Stimulated activated CD8-positive, alpha-beta memory T cell treated with anti-CD3 and anti-CD28 coated beads, Interleukin-2, amount 100 ng/mL, for 48 hours (primary cell): ENCODE data around the gene TAS2R50.
"Not testable (repeated sequence)": the region's sequence is repeated elsewhere in the genome, so short reads cannot be mapped to it uniquely, and the experiment has no call there.

Experiments
- DNase-seq, 2 donors: peaks; one replicate each; pipeline ENCODE4 v3.0.0-alpha.2; 2020; ENCODE audit warnings: low read depth in 2 of 2

TAS2R50 gene, protein sequence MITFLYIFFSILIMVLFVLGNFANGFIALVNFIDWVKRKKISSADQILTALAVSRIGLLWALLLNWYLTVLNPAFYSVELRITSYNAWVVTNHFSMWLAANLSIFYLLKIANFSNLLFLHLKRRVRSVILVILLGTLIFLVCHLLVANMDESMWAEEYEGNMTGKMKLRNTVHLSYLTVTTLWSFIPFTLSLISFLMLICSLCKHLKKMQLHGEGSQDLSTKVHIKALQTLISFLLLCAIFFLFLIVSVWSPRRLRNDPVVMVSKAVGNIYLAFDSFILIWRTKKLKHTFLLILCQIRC

DNA sequence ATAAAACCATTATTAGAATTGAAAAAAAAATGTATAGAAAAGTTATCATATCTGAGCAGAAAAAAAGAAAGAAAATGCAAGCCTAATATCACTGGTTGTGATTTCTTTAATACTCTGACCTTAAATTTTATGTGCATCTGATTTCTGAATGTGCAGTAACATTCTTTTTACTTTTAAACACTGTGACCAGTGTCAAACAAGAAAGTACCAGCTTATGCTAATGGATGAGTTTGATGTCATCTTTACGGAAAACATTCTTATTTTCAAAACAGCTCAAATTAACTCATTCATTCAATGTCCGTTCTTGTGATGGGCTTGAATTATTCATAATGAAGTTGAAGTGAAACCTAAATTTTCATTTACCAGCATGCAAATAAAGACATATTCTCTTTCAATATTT, at the start of gene TAS2R50:
TSS of gene TAS2R50 (minus strand) at position 101 of the 400 bp plus-strand sequence. CDS start at position 49, 52 bp downstream.
- no peak for DNase-seq

GRCh38 chr12:11033959-11034358, 47.2 kb upstream of the TAS2R50 start:
- DNase-seq = not testable (repeated sequence)

DNA sequence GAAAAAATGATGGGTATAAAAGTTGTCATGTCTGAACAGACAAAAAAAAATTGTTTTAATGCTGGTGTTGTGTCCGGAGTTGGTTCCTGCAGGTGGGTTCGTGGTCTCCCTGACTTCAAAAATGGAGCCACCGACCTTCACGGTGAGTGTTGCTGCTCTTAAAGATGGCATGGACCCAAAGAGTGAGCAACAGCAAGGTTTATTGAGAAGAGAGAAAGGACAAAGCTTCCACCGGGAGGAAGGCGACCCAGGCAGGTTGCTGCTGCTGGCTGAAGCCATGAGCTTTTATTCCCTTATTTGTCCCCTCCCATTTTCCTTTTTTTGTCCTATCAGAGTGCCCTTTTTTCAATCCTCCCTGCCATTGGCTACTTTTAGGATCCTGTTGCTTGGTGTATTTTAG, 44.6 kb upstream of the TAS2R50 start, which contains the start of gene TAS2R31:
TSS of gene TAS2R31 (minus strand) at position 101 of the 400 bp plus-strand sequence. CDS start at position 29, 72 bp downstream.
- no peak for DNase-seq

GRCh38 chr12:11026118-11026517, 39.4 kb upstream of the TAS2R50 start:
- no peak for DNase-seq

- no peak for DNase-seq
Measured at GRCh38 chr12:11023387-11023786, 36.7 kb upstream of the TAS2R50 start.

GRCh38 chr12:11022520-11022919, 35.8 kb upstream of the TAS2R50 start, which contains the start of gene TAS2R19:
Gene TAS2R19, minus strand, starts transcription at chr12:11022620. Its CDS starts 49 bp downstream, at chr12:11022571.
- DNase-seq = no peak

GRCh38 chr12:11016937-11017336, 30.2 kb upstream of the TAS2R50 start:
- no peak for DNase-seq

- no peak for DNase-seq
Measured at GRCh38 chr12:11015775-11016430, 29.2 kb upstream of the TAS2R50 start.

DNA sequence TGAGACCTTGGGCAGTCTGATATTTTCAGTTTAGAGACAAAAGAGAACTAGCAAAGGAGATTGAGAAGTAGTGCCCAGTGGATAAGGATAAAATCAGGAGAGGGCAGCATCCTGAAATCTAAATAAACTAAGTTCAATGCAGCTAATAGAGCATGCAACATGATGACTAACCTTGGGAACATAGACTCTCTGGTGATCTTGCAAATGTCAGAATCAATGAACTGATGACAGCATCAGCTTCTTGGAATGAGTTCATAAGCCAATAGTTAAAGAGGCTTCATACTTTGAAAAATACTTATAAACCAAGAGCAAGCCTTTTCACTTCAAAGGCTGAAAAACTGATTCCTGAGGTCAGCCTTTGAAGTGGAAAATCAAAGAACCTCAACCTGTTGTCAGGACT, 27.5 kb upstream of the TAS2R50 start:
- no peak for DNase-seq

GRCh38 chr12:11007608-11008007, 20.9 kb upstream of the TAS2R50 start:
- DNase-seq = no peak

DNA sequence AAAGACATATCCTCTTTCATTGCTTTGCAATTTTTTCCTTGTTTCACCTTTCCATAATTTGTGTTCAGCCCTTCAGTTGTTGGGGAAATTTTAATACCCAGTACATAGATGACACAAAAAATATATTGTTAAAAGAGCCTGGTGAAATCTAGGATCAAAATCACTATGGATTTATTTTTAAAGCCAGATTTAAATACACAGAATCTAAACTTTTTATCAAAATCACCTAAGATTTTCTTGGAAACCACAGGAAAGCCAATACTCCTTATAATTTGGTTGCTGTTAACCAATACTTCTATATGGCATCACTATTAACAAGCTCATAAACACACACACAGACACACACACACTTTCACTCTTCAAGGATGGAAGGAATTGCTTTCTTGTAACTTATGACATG, 11.5 kb upstream of the TAS2R50 start, which contains the start of gene TAS2R20:
TSS of gene TAS2R20 (minus strand) at position 101 of the 400 bp plus-strand sequence. CDS start 429 bp downstream, outside the sequence.
- DNase-seq = no peak

GRCh38 chr12:10994307-10994706, 7.6 kb upstream of the TAS2R50 start:
- no peak for DNase-seq

DNA sequence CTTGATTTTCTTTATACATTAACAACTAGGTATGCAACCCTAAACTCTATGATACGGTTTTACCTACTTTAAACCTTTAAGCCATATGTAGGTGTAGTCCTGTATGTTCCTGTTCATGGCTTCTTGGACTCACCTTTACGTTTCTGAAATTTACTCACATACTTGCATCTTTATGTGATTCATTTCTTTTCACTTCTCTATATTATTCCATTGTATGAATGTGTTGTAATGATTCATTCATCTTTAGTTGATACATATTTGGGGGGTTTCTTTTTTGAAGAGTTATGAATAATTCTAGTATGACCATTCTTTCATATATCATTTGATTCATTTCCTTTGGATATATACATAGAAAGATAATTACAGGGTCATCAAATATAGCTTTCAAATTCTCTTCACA, 2.4 kb upstream of the TAS2R50 start:
- no peak for DNase-seq

- DNase-seq = no peak
Measured at GRCh38 chr12:10982244-10982643, 4.5 kb downstream of the TAS2R50 start.

GRCh38 chr12:10974965-10975364, 11.7 kb downstream of the TAS2R50 start:
- no peak for DNase-seq

GRCh38 chr12:10968765-10969456, 17.8 kb downstream of the TAS2R50 start:
- DNase-seq = no peak

DNA sequence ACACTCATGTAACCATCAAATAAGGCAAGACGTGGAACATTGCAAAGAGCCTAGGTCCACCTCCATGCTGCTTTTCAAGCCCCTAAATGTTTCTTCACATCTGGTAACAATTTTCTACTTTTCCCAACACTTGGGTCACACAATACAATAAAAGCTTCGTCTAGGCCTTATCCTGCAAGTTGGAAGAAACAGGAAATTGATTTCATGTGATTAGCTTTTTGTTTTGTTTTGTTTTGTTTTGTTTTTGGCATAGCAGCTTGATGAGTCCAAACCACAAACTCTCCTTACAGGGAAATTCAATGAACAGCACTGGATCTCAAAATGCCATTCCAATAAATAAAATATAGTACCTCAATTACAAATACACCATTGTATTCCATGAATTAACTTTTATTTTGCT, 19.3 kb downstream of the TAS2R50 start:
- DNase-seq = no peak

- no peak for DNase-seq
Measured at GRCh38 chr12:10966314-10966713, 20.4 kb downstream of the TAS2R50 start.

DNA sequence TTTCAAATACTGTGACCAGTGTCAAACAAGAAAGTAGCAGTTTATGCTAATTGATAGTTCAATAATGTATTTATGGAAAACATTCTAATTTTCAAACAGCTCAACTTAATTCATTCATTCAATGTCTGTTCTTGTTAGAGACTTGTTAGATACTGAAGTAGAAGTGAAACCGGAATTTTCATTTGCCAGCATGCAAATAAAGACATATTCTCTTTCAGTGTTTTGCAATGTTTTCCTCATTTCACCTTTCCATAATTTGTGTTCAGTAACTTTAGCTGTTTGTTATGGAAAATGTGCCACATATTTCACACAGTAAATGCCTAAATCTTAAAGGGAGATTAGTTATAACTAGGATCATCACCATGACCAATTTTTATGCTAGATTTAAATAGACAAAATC, 21.2 kb downstream of the TAS2R50 start:
- no peak for DNase-seq

DNA sequence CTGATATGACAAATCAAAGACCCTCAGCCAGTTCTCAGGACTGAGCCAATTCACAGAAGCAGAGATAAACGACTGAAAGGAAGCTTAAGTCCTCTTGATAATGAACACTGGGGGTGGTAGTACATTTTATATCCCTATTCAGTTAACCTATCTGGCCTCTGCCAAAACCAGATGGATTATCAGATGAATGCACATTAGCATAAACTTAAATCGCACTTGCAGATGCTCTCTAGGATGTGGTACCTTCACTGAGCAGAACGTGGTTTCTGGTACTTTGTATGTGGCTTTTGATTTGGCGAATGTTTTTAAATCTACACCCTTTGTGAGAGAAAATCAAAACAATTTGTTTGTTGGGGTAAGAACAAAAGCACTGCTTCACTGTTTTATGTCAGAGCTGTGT, 26.5 kb downstream of the TAS2R50 start:
- no peak for DNase-seq

DNA sequence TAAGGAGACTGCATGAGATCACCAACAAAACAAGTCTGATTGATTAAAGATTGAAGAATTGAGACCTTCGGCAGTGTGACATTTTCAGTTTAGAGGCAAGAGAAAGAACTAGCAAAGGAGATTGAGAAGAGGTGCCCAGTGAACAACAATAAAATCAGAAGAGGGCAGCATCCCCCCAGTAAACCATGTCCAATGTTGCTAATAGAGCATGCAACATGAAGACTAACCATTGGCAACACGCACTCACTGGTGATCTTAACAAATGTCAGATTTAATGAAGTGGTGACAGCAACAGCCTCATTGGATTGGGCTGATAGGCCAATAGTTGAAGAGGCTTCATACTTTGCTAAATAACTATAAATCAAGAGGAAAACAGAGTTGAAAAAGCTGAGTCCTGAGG, 26.9 kb downstream of the TAS2R50 start:
- DNase-seq = no peak

GRCh38 chr12:10957741-10958140, 29.0 kb downstream of the TAS2R50 start:
- DNase-seq = no peak
